WTC11 (cell line): Measurements from ENCODE around the gene CDH11. TPM values are rescaled to one million over a fixed set of nuclear protein-coding genes. Genes with fewer than 3 reads are reported as not detected.

Source experiments
- ATAC-seq: fragments of 200-7000 bp; cut with Tn5 transposase; 2 replicates; pipeline ENCODE4 v1.10.0; 2021; ENCODE audit warnings: mild to moderate bottlenecking, moderate library complexity
- CTCF ChIA-PET: fragments of 300-600 bp; sonication (Branson Sonifier 250); formaldehyde crosslinking; loops from one replicate; lab custom pipeline; 2021; ENCODE audit warnings: antibody characterized with exemption; lab: Charles Lee
- POLR2A ChIA-PET: fragments of 350-600 bp; sonication (Branson Sonifier 250); formaldehyde crosslinking; loops from one replicate; lab custom pipeline; 2021; ENCODE audit warnings: antibody characterized with exemption; lab: Charles Lee
- DNase-seq: peaks from one replicate; pipeline ENCODE4 v3.0.0; 2021; ENCODE audit warnings: low spot score
- H3K27ac Mint-ChIP-seq: 2 replicates; pipeline ENCODE4 v1.8.0; 2021; ENCODE audit warnings: mixed read lengths
- H3K27me3 Mint-ChIP-seq: 2 replicates; pipeline ENCODE4 v1.8.0; 2021; ENCODE audit warnings: low read depth, mild to moderate bottlenecking, moderate library complexity, mixed read lengths
- H3K36me3 Mint-ChIP-seq: 2 replicates; pipeline ENCODE4 v1.8.0; 2021; ENCODE audit warnings: mixed read lengths
- H3K4me1 Mint-ChIP-seq: 2 replicates; pipeline ENCODE4 v1.8.0; 2022; ENCODE audit warnings: mixed read lengths
- H3K4me3 Mint-ChIP-seq: 2 replicates; pipeline ENCODE4 v1.8.0; 2021; ENCODE audit warnings: mild to moderate bottlenecking, moderate library complexity, mixed read lengths
- H3K9me3 Mint-ChIP-seq: 2 replicates; pipeline ENCODE4 v1.8.0; 2021; ENCODE audit warnings: mixed read lengths
- AFF4 ChIP-seq: sonication (generic); formaldehyde crosslinking; IDR thresholded peaks from 2 replicates; pipeline ENCODE4 v1.8.1; 2023; ENCODE audit warnings: mild to moderate bottlenecking, missing genetic modification reagents, borderline replicate concordance
- E2F1 ChIP-seq: sonication (generic); formaldehyde crosslinking; IDR thresholded peaks from 2 replicates; pipeline ENCODE4 v1.8.0; 2022; ENCODE audit warnings: mild to moderate bottlenecking, missing genetic modification reagents
- GABPB1 ChIP-seq: sonication (generic); formaldehyde crosslinking; IDR thresholded peaks from 2 replicates; pipeline ENCODE4 v1.8.1; 2023; ENCODE audit warnings: mild to moderate bottlenecking, missing genetic modification reagents
- GRHL2 ChIP-seq: fragments of 250-450 bp; sonication (Bioruptor Pico); IDR thresholded peaks from 2 replicates; pipeline ENCODE4 v1.8.0; 2022; ENCODE audit warnings: mild to moderate bottlenecking, moderate library complexity; ENCODE audit not compliant: insufficient replicate concordance, severe bottlenecking
- HMGA2 ChIP-seq: fragments of 250-450 bp; sonication (Bioruptor Pico); IDR thresholded peaks from 2 replicates; pipeline ENCODE4 v1.4.0; 2021; ENCODE audit warnings: mild to moderate bottlenecking, moderate library complexity
- PREB ChIP-seq: sonication (generic); formaldehyde crosslinking; IDR thresholded peaks from 2 replicates; pipeline ENCODE4 v1.8.1; 2022; ENCODE audit warnings: mild to moderate bottlenecking, missing genetic modification reagents, moderate library complexity, borderline replicate concordance
- SOX15 ChIP-seq: fragments of 250-450 bp; sonication (Bioruptor Pico); IDR thresholded peaks from 2 replicates; pipeline ENCODE4 v1.9.0; 2021; ENCODE audit warnings: mild to moderate bottlenecking
- TCF7 ChIP-seq: sonication (generic); formaldehyde crosslinking; IDR thresholded peaks from 2 replicates; pipeline ENCODE4 v1.8.0; 2022; ENCODE audit warnings: mild to moderate bottlenecking, low read depth, missing genetic modification reagents, moderate library complexity
- ZNF512 ChIP-seq: sonication (generic); formaldehyde crosslinking; IDR thresholded peaks from 2 replicates; pipeline ENCODE4 v1.8.1; 2022; ENCODE audit warnings: missing genetic modification reagents, borderline replicate concordance
- total RNA-seq: library from RNA; stranded (reverse); gene quantifications from 3 replicates; pipeline ENCODE4 v1.2.3, GENCODE V29; 2021
- TF ChIP-seq, protein P1 (sequence below): sonication (generic); formaldehyde crosslinking; IDR thresholded peaks from 2 replicates; pipeline ENCODE4 v1.8.1; 2023; ENCODE audit warnings: mild to moderate bottlenecking, missing genetic modification reagents, moderate library complexity
- TF ChIP-seq, protein P2 (sequence below): sonication (generic); formaldehyde crosslinking; IDR thresholded peaks from 2 replicates; pipeline ENCODE4 v1.8.1; 2022; ENCODE audit warnings: low read depth, missing genetic modification reagents, borderline replicate concordance

CDH11 gene
- total RNA-seq, 1 experiment from 2014 or later: 11.6 TPM

DNA sequence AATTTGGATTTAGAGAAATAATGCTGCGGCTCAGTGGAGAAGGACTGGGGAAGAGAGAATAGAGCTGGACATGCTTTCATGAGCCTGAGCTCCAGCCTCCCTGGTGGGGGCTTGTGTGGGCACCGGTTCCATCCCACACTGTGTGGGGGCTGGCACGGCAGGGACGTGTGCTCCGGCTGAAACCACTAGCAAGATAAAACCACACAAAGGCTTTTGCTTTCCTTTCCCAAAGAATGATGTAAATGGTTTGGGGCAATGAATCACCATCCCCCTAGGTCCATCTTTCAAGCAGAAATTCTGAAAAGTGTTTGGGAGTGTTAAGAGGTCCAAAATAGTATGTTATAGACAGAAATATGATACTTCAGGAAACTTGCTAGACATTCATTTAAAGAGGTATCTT is 77.0 kb downstream of the CDH11 start:
- ChIA-PET POLR2A (no interaction called here), CTCF (no interaction called here)
- Mint-ChIP-seq H3K9me3 (peaks cover 6% of the 10 kb centered on the region; the same call in 1 of the 2 replicates), H3K36me3 (0 out of 2 replicates have a peak, but pooled peaks cover 4% of the 10 kb centered on the region), H3K4me3 (no peak overlapping the region), H3K27me3 (no peaks in the 10 kb centered on the region), H3K27ac (no peak overlapping the region), H3K4me1 (peaks cover 12% of the 10 kb centered on the region)
- TF ChIP-seq HMGA2 (CRISPR knock-in tag): no peak
- DNase-seq (no peak), ATAC-seq (no peak)

DNA sequence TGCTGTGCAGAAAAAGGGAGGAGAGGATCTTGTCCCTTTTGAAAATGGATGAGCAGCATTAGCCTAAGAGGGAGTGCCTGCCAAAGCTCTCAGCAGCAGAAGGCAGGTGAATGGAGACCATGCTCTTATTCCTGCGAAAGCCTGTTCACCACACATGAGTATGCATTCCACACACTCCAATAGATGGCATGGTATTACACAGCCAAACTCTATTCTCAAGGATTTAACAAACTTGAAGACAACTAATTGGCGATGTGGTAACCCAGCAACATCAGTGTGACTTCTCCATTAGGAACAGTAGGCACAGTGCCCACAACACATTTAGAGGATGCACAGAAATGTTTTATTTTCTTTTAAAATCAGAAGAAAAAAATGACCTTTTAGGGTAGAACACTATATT is 77.8 kb downstream of the CDH11 start:
- ChIA-PET CTCF (no interaction called here), POLR2A (no interaction called here)
- H3K4me1 Mint-ChIP-seq: peaks cover 12% of the 10 kb centered on the region

More for the DNA sequence above, 77.8 kb downstream of the CDH11 start:
- H3K9me3 Mint-ChIP-seq: peaks cover 10% of the 10 kb centered on the region; the same call in 1 of the 2 replicates
- 0 out of 2 replicates have a peak, but pooled peaks cover 4% of the 10 kb centered on the region for H3K36me3 Mint-ChIP-seq
- no peak overlapping the region for H3K4me3 Mint-ChIP-seq
- ATAC-seq: no peak
- H3K27me3 Mint-ChIP-seq: no peaks in the 10 kb centered on the region
- TF ChIP-seq, protein P1, sequence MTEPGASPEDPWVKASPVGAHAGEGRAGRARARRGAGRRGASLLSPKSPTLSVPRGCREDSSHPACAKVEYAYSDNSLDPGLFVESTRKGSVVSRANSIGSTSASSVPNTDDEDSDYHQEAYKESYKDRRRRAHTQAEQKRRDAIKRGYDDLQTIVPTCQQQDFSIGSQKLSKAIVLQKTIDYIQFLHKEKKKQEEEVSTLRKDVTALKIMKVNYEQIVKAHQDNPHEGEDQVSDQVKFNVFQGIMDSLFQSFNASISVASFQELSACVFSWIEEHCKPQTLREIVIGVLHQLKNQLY (CRISPR knock-in tag): no peak
- TF ChIP-seq SOX15 (CRISPR knock-in tag) (no peak), E2F1 (CRISPR knock-in tag) (no peak), GRHL2 (CRISPR knock-in tag) (no peak), ZNF512 (CRISPR knock-in tag) (no peak), PREB (CRISPR knock-in tag) (no peak), TCF7 (CRISPR knock-in tag) (no peak), GABPB1 (CRISPR knock-in tag) (no peak), AFF4 (CRISPR knock-in tag) (no peak)
- TF ChIP-seq, protein P2, sequence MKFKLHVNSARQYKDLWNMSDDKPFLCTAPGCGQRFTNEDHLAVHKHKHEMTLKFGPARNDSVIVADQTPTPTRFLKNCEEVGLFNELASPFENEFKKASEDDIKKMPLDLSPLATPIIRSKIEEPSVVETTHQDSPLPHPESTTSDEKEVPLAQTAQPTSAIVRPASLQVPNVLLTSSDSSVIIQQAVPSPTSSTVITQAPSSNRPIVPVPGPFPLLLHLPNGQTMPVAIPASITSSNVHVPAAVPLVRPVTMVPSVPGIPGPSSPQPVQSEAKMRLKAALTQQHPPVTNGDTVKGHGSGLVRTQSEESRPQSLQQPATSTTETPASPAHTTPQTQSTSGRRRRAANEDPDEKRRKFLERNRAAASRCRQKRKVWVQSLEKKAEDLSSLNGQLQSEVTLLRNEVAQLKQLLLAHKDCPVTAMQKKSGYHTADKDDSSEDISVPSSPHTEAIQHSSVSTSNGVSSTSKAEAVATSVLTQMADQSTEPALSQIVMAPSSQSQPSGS (CRISPR knock-in tag): no peak
- no peak overlapping the region for H3K27ac Mint-ChIP-seq
- no peak for DNase-seq
